COLO829 (cell line): ENCODE data around the gene GRK6.

Experiments
- DNase-seq: peaks from one replicate; pipeline ENCODE4 v3.0.0; 2012; ENCODE audit warnings: low spot score

The GRK6 gene

GRCh38 chr5:177487975-177488374 lies 61.5 kb downstream of the GRK6 start:
- DNase-seq, result no peak

DNA sequence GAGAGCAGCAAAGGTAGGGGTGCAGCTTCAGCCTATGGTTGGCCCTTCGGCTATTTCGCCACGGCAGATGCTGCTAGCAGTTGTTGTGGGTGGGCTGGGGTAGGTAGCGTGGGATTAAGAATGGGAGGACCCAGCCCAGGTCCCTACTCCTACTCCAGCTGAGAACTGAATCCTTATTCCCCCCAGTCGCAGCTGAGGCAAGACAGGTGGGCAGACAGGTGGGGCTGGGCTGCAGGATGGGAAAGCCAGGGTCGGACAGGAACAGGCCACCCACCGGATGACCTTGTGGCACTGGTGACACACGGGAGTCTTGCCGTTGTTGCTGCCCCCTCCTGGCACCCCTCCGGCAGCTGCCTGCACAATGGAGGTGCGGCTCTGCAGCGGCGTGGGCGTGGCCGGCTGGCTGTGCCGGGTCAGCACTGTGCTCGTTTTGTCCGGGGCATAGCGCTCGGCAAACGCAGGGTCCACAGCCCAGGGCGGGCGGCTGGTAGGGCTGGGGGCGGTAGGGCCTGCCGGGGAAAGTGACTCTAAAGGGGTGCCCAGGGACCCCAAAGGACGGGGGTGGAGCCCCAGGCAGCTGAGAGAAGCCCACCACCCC lies 62.7 kb downstream of the GRK6 start:
- no peak for DNase-seq

GRCh38 chr5:177490311-177490991 lies 64.0 kb downstream of the GRK6 start:
- no peak for DNase-seq

GRCh38 chr5:177490992-177491391 lies 64.5 kb downstream of the GRK6 start:
- no peak for DNase-seq

- DNase-seq, result no peak
Observed at GRCh38 chr5:177491429-177491945, 65.0 kb downstream of the GRK6 start.

DNA sequence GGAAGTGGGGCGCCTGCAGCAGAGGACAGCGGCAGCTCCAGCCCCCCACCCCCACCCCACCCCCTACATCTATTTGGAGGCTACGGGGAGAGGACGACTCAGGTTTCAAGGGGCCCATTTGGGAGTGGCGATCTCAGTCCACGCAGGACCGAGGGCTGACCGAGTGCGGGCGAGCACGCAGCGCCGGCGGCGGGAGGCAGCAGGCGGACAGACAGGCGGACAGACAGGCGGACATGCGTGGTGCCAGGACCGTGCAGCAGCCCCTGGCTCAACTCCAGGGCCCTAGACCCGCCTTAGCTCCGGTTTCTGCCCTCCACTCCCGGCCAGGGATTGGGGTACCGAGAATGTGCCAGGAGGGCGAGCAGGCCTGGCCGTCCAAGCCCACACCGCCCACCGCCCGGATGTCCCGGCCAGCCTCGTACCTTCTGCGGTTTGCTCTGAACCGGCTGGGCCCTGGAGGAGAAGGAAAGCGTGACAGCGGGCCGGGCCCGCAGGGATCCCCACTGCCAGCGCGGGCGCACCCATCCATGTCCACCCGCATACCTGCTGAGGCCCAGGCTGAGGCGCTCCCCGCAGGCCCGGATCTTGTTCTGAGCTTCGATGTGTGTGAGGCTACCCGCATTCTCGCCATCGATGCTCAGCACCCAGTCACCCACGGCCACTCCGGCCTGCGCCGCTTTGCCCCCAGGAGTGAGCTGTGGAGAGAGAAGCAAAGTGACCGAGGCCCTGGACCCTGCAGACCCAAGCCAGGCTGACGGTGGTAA lies 65.7 kb downstream of the GRK6 start:
- DNase-seq, result no peak
